Measurements from ENCODE around the gene CATSPERZ.
A peak's percentile ranks its signal among the peaks of the same experiment; 100 is the strongest.

Gene CATSPERZ

GRCh38 chr11:64340671-64341335, 40.6 kb downstream of the CATSPERZ start:
- Mint-ChIP-seq H3K36me3 (ENCODE audit: low read depth) (no peaks in the 10 kb centered on the region), H3K9me3 (no peaks in the 10 kb centered on the region), H3K4me1 (peaks cover 7% of the 10 kb centered on the region), H3K4me3 (peak overlapping the region; percentile 62 to 72 (median 67)), H3K27me3 (ENCODE audit: low read depth) (peaks cover 15% of the 10 kb centered on the region), H3K27ac (peak overlapping the region in 1 of 3 experiments; percentile 63)
- TF ChIP-seq, protein P1, sequence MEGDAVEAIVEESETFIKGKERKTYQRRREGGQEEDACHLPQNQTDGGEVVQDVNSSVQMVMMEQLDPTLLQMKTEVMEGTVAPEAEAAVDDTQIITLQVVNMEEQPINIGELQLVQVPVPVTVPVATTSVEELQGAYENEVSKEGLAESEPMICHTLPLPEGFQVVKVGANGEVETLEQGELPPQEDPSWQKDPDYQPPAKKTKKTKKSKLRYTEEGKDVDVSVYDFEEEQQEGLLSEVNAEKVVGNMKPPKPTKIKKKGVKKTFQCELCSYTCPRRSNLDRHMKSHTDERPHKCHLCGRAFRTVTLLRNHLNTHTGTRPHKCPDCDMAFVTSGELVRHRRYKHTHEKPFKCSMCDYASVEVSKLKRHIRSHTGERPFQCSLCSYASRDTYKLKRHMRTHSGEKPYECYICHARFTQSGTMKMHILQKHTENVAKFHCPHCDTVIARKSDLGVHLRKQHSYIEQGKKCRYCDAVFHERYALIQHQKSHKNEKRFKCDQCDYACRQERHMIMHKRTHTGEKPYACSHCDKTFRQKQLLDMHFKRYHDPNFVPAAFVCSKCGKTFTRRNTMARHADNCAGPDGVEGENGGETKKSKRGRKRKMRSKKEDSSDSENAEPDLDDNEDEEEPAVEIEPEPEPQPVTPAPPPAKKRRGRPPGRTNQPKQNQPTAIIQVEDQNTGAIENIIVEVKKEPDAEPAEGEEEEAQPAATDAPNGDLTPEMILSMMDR (IDR thresholded peaks at IDR 0.05; ENCODE audit: unreplicated experiment in 3 of 3) = no peak

GRCh38 chr11:64341429-64341828, 41.3 kb downstream of the CATSPERZ start:
- TF ChIP-seq, protein P1 (IDR thresholded peaks at IDR 0.05; ENCODE audit: unreplicated experiment in 3 of 3) = no peak
- Mint-ChIP-seq H3K27me3 (ENCODE audit: low read depth) (peaks cover 15% of the 10 kb centered on the region), H3K4me3 (peak overlapping the region in 2 of 3 experiments; percentile 62 to 72), H3K27ac (no peak overlapping the region), H3K4me1 (peaks cover 7% of the 10 kb centered on the region), H3K9me3 (no peaks in the 10 kb centered on the region), H3K36me3 (ENCODE audit: low read depth) (no peaks in the 10 kb centered on the region)

- TF ChIP-seq, protein P1 (IDR thresholded peaks at IDR 0.05; ENCODE audit: unreplicated experiment in 3 of 3) = peak; percentile 23 to 54 (median 45)
- no peaks in the 10 kb centered on the region for H3K36me3 Mint-ChIP-seq (ENCODE audit: low read depth)
- peak overlapping the region; percentile 58 to 76 (median 68) for H3K4me3 Mint-ChIP-seq
- peaks cover 7% of the 10 kb centered on the region for H3K4me1 Mint-ChIP-seq
- H3K27ac Mint-ChIP-seq = no peak overlapping the region
- H3K27me3 Mint-ChIP-seq (ENCODE audit: low read depth) = peaks cover 15% of the 10 kb centered on the region
- H3K9me3 Mint-ChIP-seq = no peaks in the 10 kb centered on the region
These were observed 42.0 kb downstream of the CATSPERZ start for GRCh38 chr11:64341851-64342791.

GRCh38 chr11:64342869-64343745, 42.9 kb downstream of the CATSPERZ start:
- Mint-ChIP-seq H3K9me3 (no peaks in the 10 kb centered on the region), H3K27me3 (ENCODE audit: low read depth) (peaks cover 15% of the 10 kb centered on the region), H3K36me3 (ENCODE audit: low read depth) (no peaks in the 10 kb centered on the region), H3K4me1 (peaks cover 7% of the 10 kb centered on the region), H3K4me3 (peak overlapping the region in 2 of 3 experiments; percentile 12 to 37), H3K27ac (no peak overlapping the region)
- TF ChIP-seq, protein P1 (IDR thresholded peaks at IDR 0.05; ENCODE audit: unreplicated experiment in 3 of 3) = no peak

DNA sequence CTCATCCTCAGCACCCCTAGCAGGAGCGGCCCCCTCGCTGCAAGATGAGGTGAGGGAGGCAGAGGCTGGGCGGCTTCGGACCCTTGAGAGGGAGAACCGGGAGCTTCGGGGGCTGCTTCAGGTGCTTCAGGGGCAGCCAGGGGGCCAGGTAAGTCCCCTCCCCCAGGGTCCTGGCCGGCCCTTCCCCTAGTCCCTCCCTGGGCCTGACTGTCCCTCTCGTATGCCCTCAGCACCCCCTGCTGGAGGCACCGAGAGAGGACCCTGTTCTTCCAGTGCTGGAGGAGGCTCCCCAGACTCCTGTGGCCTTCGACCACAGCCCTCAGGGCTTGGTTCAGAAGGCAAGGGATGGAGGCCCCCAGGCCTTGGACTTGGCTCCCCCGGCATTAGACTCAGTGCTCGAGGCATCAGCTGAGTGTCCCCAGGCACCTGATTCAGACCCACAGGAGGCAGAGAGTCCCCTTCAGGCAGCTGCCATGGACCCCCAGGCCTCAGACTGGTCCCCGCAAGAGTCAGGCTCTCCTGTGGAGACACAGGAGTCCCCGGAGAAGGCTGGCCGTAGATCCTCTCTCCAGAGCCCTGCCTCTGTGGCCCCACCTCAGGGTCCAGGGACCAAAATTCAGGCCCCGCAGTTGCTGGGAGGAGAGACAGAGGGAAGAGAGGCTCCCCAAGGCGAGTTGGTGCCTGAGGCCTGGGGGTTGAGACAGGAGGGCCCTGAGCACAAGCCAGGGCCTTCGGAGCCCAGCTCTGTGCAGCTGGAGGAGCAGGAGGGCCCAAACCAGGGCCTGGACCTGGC, 43.8 kb downstream of the CATSPERZ start:
- Mint-ChIP-seq H3K4me1 (peaks cover 12% of the 10 kb centered on the region), H3K9me3 (no peaks in the 10 kb centered on the region), H3K27ac (no peak overlapping the region), H3K36me3 (ENCODE audit: low read depth) (no peaks in the 10 kb centered on the region), H3K27me3 (ENCODE audit: low read depth) (peaks cover 16% of the 10 kb centered on the region), H3K4me3 (no peak overlapping the region)
- TF ChIP-seq, protein P1 (IDR thresholded peaks at IDR 0.05; ENCODE audit: unreplicated experiment in 3 of 3) = peak in 1 of 3 experiments; percentile 28
